Endothelial cell (in vitro differentiated cells): ENCODE data around the gene NRN1. TPM values are rescaled to one million over a fixed set of nuclear protein-coding genes. Genes with fewer than 3 reads are reported as not detected.

ENCODE experiments used
- DNase-seq: peaks from one replicate; pipeline ENCODE4 v3.0.0; 2021; ENCODE audit warnings: low spot score
- H3K27ac Mint-ChIP-seq: one replicate; pipeline ENCODE4 v1.8.0; 2021; ENCODE audit warnings: mixed read lengths, inconsistent platforms; ENCODE audit not compliant: unreplicated experiment
- H3K27me3 Mint-ChIP-seq: one replicate; pipeline ENCODE4 v1.8.0; 2021; ENCODE audit warnings: mild to moderate bottlenecking, moderate library complexity, mixed read lengths, inconsistent platforms; ENCODE audit not compliant: unreplicated experiment
- H3K36me3 Mint-ChIP-seq: one replicate; pipeline ENCODE4 v1.8.0; 2021; ENCODE audit warnings: mild to moderate bottlenecking, low read depth, mixed read lengths, inconsistent platforms; ENCODE audit not compliant: unreplicated experiment
- H3K4me1 Mint-ChIP-seq: one replicate; pipeline ENCODE4 v1.8.0; 2021; ENCODE audit warnings: mild to moderate bottlenecking, mixed read lengths, inconsistent platforms; ENCODE audit not compliant: unreplicated experiment
- H3K4me3 Mint-ChIP-seq: one replicate; pipeline ENCODE4 v1.8.0; 2021; ENCODE audit warnings: mild to moderate bottlenecking, mixed read lengths, inconsistent platforms; ENCODE audit not compliant: unreplicated experiment
- H3K9me3 Mint-ChIP-seq: one replicate; pipeline ENCODE4 v1.8.0; 2021; ENCODE audit warnings: mixed read lengths, inconsistent platforms; ENCODE audit not compliant: unreplicated experiment
- CTCF ChIP-seq: fragments of 200-600 bp; sonication (generic); IDR thresholded peaks from one replicate; pipeline ENCODE4 v1.5.0; 2021; ENCODE audit warnings: antibody characterized with exemption; ENCODE audit not compliant: unreplicated experiment
- total RNA-seq: library from RNA; stranded (reverse); fragmentation: NEBNext Ultra II Directional; extraction: Animal tissue kit (Norgen Biotek cat#: 25700); gene quantifications from one replicate; pipeline ENCODE4 v1.2.1, GENCODE V29; 2021; ENCODE audit not compliant: unreplicated experiment

NRN1 gene
- total RNA-seq, 1 donor from 2014 or later, result 39.6 TPM

- Mint-ChIP-seq H3K27me3 (no peaks in the 10 kb centered on the region), H3K36me3 (no peaks in the 10 kb centered on the region), H3K4me3 (no peak overlapping the region), H3K4me1 (no peaks in the 10 kb centered on the region), H3K27ac (no peak overlapping the region), H3K9me3 (no peaks in the 10 kb centered on the region)
- peak; percentile 61 for DNase-seq
- TF ChIP-seq CTCF, result peak; percentile 79
These were observed 56.4 kb downstream of the NRN1 start for GRCh38 chr6:5950361-5950785.
